IMR-90 (cell line): ENCODE results near the gene CKAP2L. TPM values are rescaled to one million over a fixed set of nuclear protein-coding genes. Genes with fewer than 3 reads are reported as not detected.

Experiments
- ATAC-seq: fragments of 200-7000 bp; cut with Tn5 transposase; 2 replicates; pipeline ENCODE4 v1.9.1; 2020; ENCODE audit warnings: low read depth, mild to moderate bottlenecking, moderate library complexity
- BruUV-seq: library from RNA; stranded (reverse); fragments of 400-500 nt; replicated peaks from 2 replicates; lab custom pipeline; 2021; lab: Mats Ljungman, UMichigan
- CTCF ChIA-PET: fragments of 300-600 bp; formaldehyde crosslinking; extraction: SDS; loops from one replicate; lab custom pipeline; 2021; ENCODE audit warnings: antibody characterized with exemption; lab: Yijun Ruan, JAX
- POLR2A ChIA-PET: fragments of 300-600 bp; sonication (Branson Sonifier 250); formaldehyde crosslinking; loops from one replicate; lab custom pipeline; 2022; ENCODE audit warnings: antibody characterized with exemption; ENCODE audit not compliant: unreplicated experiment; lab: Charles Lee
- DNase-seq: peaks from one replicate; pipeline ENCODE4 v3.0.0; 2013
- H2AFZ ChIP-seq: replicated peaks from 2 replicates; pipeline ENCODE3; 2013; ENCODE audit warnings: low read length, mild to moderate bottlenecking; ENCODE audit not compliant: poor library complexity
- H2AK5ac ChIP-seq: 2 replicates; pipeline ENCODE4 v1.6.1; 2013; ENCODE audit warnings: low read depth, low read length, inconsistent platforms
- H2AK9ac ChIP-seq: replicated peaks from 2 replicates; pipeline ENCODE3; 2013; ENCODE audit warnings: mild to moderate bottlenecking, low read depth, low read length, moderate library complexity; ENCODE audit not compliant: poor library complexity
- H2BK120ac ChIP-seq: 2 replicates; pipeline ENCODE4 v1.6.1; 2013; ENCODE audit warnings: low read depth, low read length, inconsistent platforms
- H2BK15ac ChIP-seq: 3 replicates; pipeline ENCODE4 v1.6.1; 2013; ENCODE audit warnings: low read depth, low read length, inconsistent platforms
- H2BK20ac ChIP-seq: 2 replicates; pipeline ENCODE4 v1.6.1; 2013; ENCODE audit warnings: low read depth, mild to moderate bottlenecking, inconsistent platforms, low read length, moderate library complexity
- H2BK5ac ChIP-seq: 2 replicates; pipeline ENCODE4 v1.6.1; 2013; ENCODE audit warnings: mild to moderate bottlenecking, low read depth, low read length, inconsistent platforms; ENCODE audit not compliant: poor library complexity, severe bottlenecking
- H3K14ac ChIP-seq: replicated peaks from 2 replicates; pipeline ENCODE4 v1.6.1; 2013; ENCODE audit warnings: low read depth, low read length, inconsistent platforms
- H3K18ac ChIP-seq: 2 replicates; pipeline ENCODE4 v1.6.1; 2013; ENCODE audit warnings: low read depth, low read length, control low read depth
- H3K23ac ChIP-seq: 2 replicates; pipeline ENCODE4 v1.6.1; 2013; ENCODE audit warnings: low read depth, low read length, inconsistent platforms
- H3K27ac ChIP-seq: 2 replicates; pipeline ENCODE4 v1.5.1; 2013; ENCODE audit warnings: mild to moderate bottlenecking, control low read depth, low read length; ENCODE audit not compliant: insufficient read depth
- H3K27me3 ChIP-seq: 2 replicates; pipeline ENCODE4 v1.6.1; 2013; ENCODE audit warnings: low read length; ENCODE audit not compliant: control insufficient read depth, insufficient read depth
- H3K36me3 ChIP-seq: 2 replicates; pipeline ENCODE4 v1.6.1; 2013; ENCODE audit warnings: low read length, mixed read lengths; ENCODE audit not compliant: control insufficient read depth, insufficient read depth
- H3K4ac ChIP-seq: 2 replicates; pipeline ENCODE4 v1.6.1; 2013; ENCODE audit warnings: low read depth, low read length, inconsistent platforms
- H3K4me1 ChIP-seq: 2 replicates; pipeline ENCODE4 v1.6.1; 2013; ENCODE audit warnings: low read length, mixed read lengths; ENCODE audit not compliant: control insufficient read depth, insufficient read depth
- H3K4me2 ChIP-seq: 2 replicates; pipeline ENCODE4 v1.6.1; 2013; ENCODE audit warnings: low read depth, mild to moderate bottlenecking, control low read depth, low read length, moderate library complexity
- H3K4me3 ChIP-seq: 2 replicates; pipeline ENCODE4 v1.5.1; 2013; ENCODE audit warnings: low read depth, mild to moderate bottlenecking, control low read depth, low read length, moderate library complexity; ENCODE audit not compliant: insufficient read depth
- H3K56ac ChIP-seq: 2 replicates; pipeline ENCODE4 v1.6.1; 2013; ENCODE audit warnings: low read length, inconsistent platforms; ENCODE audit not compliant: insufficient read depth; ENCODE audit errors: extremely low read depth
- H3K79me1 ChIP-seq, 2 experiments: 2 replicates each; pipeline ENCODE4 v1.6.1; 2013; ENCODE audit warnings: low read length in 2 of 2, inconsistent platforms in 1 of 2, low read depth in 1 of 2
- H3K9ac ChIP-seq: 2 replicates; pipeline ENCODE4 v1.6.1; 2013; ENCODE audit warnings: low read depth, low read length, control low read depth
- H3K9me1 ChIP-seq: 2 replicates; pipeline ENCODE4 v1.6.1; 2013; ENCODE audit warnings: low read length, inconsistent platforms; ENCODE audit not compliant: insufficient read depth
- H3K9me3 ChIP-seq: 2 replicates; pipeline ENCODE4 v1.6.1; 2013; ENCODE audit warnings: low read length; ENCODE audit not compliant: control insufficient read depth, insufficient read depth
- H4K20me1 ChIP-seq: 2 replicates; pipeline ENCODE4 v1.6.1; 2013; ENCODE audit warnings: low read length, inconsistent platforms; ENCODE audit not compliant: insufficient read depth
- H4K5ac ChIP-seq: 2 replicates; pipeline ENCODE4 v1.6.1; 2013; ENCODE audit warnings: mild to moderate bottlenecking, low read depth, low read length, control low read depth
- H4K8ac ChIP-seq, 2 experiments: 2 replicates each; pipeline ENCODE4 v1.6.1; 2013; ENCODE audit warnings: low read depth in 2 of 2, low read length in 2 of 2, control low read depth in 1 of 2, inconsistent platforms in 1 of 2
- H4K91ac ChIP-seq: 2 replicates; pipeline ENCODE4 v1.6.1; 2013; ENCODE audit warnings: low read depth, low read length, inconsistent platforms; ENCODE audit not compliant: insufficient read depth
- RAD21 ChIP-seq: IDR thresholded peaks from 2 replicates; pipeline ENCODE4 v1.6.1; 2012; ENCODE audit warnings: low read length, improper control_type of control experiment
- RFX5 ChIP-seq: IDR thresholded peaks from 2 replicates; pipeline ENCODE4 v1.8.0; 2012; ENCODE audit warnings: low read depth, mild to moderate bottlenecking, low read length, moderate library complexity
- WGBS, 2 experiments: methylation state at CpG; one replicate each; pipeline versions ENCODE4 v1.1.5 to v1.1.7; 2013; ENCODE audit warnings: missing lambda C conversion rate in 2 of 2; ENCODE audit not compliant: insufficient read length in 1 of 2; ENCODE audit errors: extremely low coverage in 2 of 2; 5-methylcytosine and 5-hydroxymethylcytosine counted together
- dilution Hi-C: fragments of 300-500 bp; cut with HindIII; formaldehyde crosslinking; loops from one replicate; pipeline ENCODE4 v1.14.3; 2018; ENCODE audit warnings: low sequenced_read_pairs; ENCODE audit not compliant: unreplicated experiment
- in situ Hi-C: fragments of 300-500 bp; cut with MboI; formaldehyde crosslinking; loops from 3 replicates; pipeline ENCODE4 v1.14.3; 2019; ENCODE audit warnings: low sequenced_read_pairs, inconsistent platforms, mixed read lengths
- intact Hi-C: fragments of 100-400 bp; cut with micrococcal nuclease; formaldehyde crosslinking; loops from 2 replicates; pipeline ENCODE4 v1.10.0; 2022
- polyA plus RNA-seq, 3 experiments: library from polyadenylated mRNA; depleted of rRNA; stranded (reverse); fragments of >200 nt; gene quantifications; 2 replicates each; pipeline ENCODE4 v1.2.3, GENCODE V29; 2012; ENCODE audit warnings: low replicate concordance in 1 of 3
- total RNA-seq: library from RNA; depleted of rRNA; stranded (reverse); fragments of >200 nt; gene quantifications from 2 replicates; pipeline ENCODE4 v1.2.3, GENCODE V29; 2012

The CKAP2L gene
- total and polyA plus RNA-seq, 2 of the 4 experiments (the other 2 are of a cell fraction) = 6.4 to 9.9 TPM

DNA sequence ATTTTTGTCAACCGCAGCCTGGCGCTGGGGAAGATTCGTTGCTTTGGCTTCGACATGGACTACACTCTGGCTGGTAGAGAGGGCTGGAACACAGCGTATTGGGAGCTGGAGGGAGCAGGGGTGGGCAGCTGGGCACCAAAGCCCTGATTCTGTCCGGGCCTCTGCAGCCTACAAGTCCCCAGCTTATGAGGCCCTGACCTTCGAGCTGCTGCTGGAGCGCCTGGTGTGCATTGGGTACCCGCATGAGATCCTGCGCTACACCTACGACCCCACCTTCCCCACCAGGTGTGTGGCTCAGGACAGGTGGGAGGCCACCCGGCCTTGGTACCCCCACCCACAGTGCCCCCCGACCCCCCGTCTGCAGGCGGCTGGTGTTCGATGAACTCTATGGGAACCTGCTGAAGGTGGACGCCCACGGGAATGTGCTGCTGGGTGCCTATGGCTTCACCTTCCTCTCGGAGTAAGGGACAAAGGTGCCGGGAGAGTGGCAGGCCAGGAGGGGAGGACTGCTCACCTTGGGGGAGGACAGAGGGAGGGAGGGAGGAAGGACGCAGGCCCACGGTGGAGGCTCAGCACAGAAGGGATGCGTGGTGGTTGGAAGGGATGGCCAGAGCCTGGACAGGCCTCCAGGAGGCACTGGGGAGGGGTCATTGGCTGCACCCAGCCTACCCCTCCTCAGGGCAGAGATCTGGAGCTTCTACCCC is 42.4 kb downstream of the CKAP2L start:
- Histone ChIP-seq H3K27ac (no peak overlapping the region), H3K36me3 (no peaks in the 10 kb centered on the region), H4K91ac (no peak overlapping the region), H3K9me1 (no peaks in the 10 kb centered on the region), H3K4me3 (no peak overlapping the region), H3K56ac (no peak overlapping the region), H4K20me1 (no peaks in the 10 kb centered on the region), H3K4me2 (no peak overlapping the region), H3K79me1 (no peaks in the 10 kb centered on the region), H2BK5ac (no peak overlapping the region), H3K4ac (no peak overlapping the region), H3K14ac (no peak overlapping the region), H3K23ac (no peak overlapping the region), H3K27me3 (peaks cover 2% of the 10 kb centered on the region; the same call in 1 of the 2 replicates), H2BK20ac (no peak overlapping the region), H2AK5ac (no peak overlapping the region), H2AFZ (peak overlapping the region; percentile 49), H4K8ac (no peak overlapping the region), H3K18ac (no peak overlapping the region), H2BK15ac (no peak overlapping the region), H3K4me1 (peaks cover 1% of the 10 kb centered on the region; the same call in 1 of the 2 replicates), H4K5ac (no peak overlapping the region), H3K9me3 (no peaks in the 10 kb centered on the region), H2BK120ac (no peak overlapping the region), H3K9ac (no peak overlapping the region), H2AK9ac (no peak overlapping the region)
- intact Hi-C loops (no loop called here), in situ Hi-C loops (no loop called here), dilution Hi-C loops (no loop called here)
- no peak for TF ChIP-seq RFX5
- TF ChIP-seq RAD21 = no peak
- WGBS, 2 experiments = 55% methylated on average over 5 of the region's 23 CpGs; no CpG with 5 or more reads in 1 of the 2 experiments
- DNase-seq (no peak), ATAC-seq (no peak)
- no TSS peak for BruUV-seq
- CTCF ChIA-PET = no interaction called here
- POLR2A ChIA-PET = no interaction called here
